ENCODE data around the gene PLAGL1. TPM values are rescaled to one million over a fixed set of nuclear protein-coding genes. Genes with fewer than 3 reads are reported as not detected.

PLAGL1 gene
- total RNA-seq, 1 donor from 2014 or later: 83.1 TPM

GRCh38 chr6:144035416-144035815 is 27.4 kb upstream of the PLAGL1 start:
- no peak for TF ChIP-seq CTCF (IDR thresholded peaks at IDR 0.05)
- Mint-ChIP-seq H3K4me1 (ENCODE audit: low read depth) (peaks cover 6% of the 10 kb centered on the region), H3K36me3 (ENCODE audit: low read depth) (peaks cover 7% of the 10 kb centered on the region), H3K4me3 (ENCODE audit: unreplicated experiment) (no peak overlapping the region), H3K27me3 (ENCODE audit: low read depth) (peaks cover 16% of the 10 kb centered on the region), H3K27ac (ENCODE audit: unreplicated experiment) (no peak overlapping the region), H3K9me3 (ENCODE audit: low read depth) (peaks cover 22% of the 10 kb centered on the region)
- DNase-seq (ENCODE audit: low spot score): no peak

- DNase-seq (ENCODE audit: low spot score): no peak
- Mint-ChIP-seq H3K27me3 (ENCODE audit: low read depth) (peaks cover 23% of the 10 kb centered on the region), H3K9me3 (ENCODE audit: low read depth) (peaks cover 22% of the 10 kb centered on the region), H3K4me3 (ENCODE audit: unreplicated experiment) (no peak overlapping the region), H3K4me1 (ENCODE audit: low read depth) (peaks cover 6% of the 10 kb centered on the region), H3K27ac (ENCODE audit: unreplicated experiment) (no peak overlapping the region), H3K36me3 (ENCODE audit: low read depth) (peaks cover 7% of the 10 kb centered on the region)
- no peak for TF ChIP-seq CTCF (IDR thresholded peaks at IDR 0.05)
These were observed 26.0 kb upstream of the PLAGL1 start for GRCh38 chr6:144033816-144034735.

- Mint-ChIP-seq H3K9me3 (ENCODE audit: low read depth) (peaks cover 22% of the 10 kb centered on the region), H3K27ac (ENCODE audit: unreplicated experiment) (no peak overlapping the region), H3K36me3 (ENCODE audit: low read depth) (peaks cover 7% of the 10 kb centered on the region), H3K4me1 (ENCODE audit: low read depth) (no peaks in the 10 kb centered on the region), H3K4me3 (ENCODE audit: unreplicated experiment) (no peak overlapping the region), H3K27me3 (ENCODE audit: low read depth) (peaks cover 53% of the 10 kb centered on the region)
- DNase-seq (ENCODE audit: low spot score): no peak
- TF ChIP-seq CTCF (IDR thresholded peaks at IDR 0.05): no peak
These were observed 21.4 kb upstream of the PLAGL1 start for GRCh38 chr6:144029452-144029851.

GRCh38 chr6:144027932-144028587 is 20.0 kb upstream of the PLAGL1 start:
- peaks cover 4% of the 10 kb centered on the region for H3K36me3 Mint-ChIP-seq (ENCODE audit: low read depth)
- no peak overlapping the region for H3K27ac Mint-ChIP-seq (ENCODE audit: unreplicated experiment)
- no peak overlapping the region for H3K4me3 Mint-ChIP-seq (ENCODE audit: unreplicated experiment)
- DNase-seq (ENCODE audit: low spot score): no peak
- no peak for TF ChIP-seq CTCF (IDR thresholded peaks at IDR 0.05)
- H3K4me1 Mint-ChIP-seq (ENCODE audit: low read depth): no peaks in the 10 kb centered on the region
- H3K9me3 Mint-ChIP-seq (ENCODE audit: low read depth): peaks cover 14% of the 10 kb centered on the region
- H3K27me3 Mint-ChIP-seq (ENCODE audit: low read depth): peaks cover 54% of the 10 kb centered on the region

- H3K9me3 Mint-ChIP-seq (ENCODE audit: low read depth): no peaks in the 10 kb centered on the region
- H3K4me3 Mint-ChIP-seq (ENCODE audit: unreplicated experiment): no peak overlapping the region
- no peak for TF ChIP-seq CTCF (IDR thresholded peaks at IDR 0.05)
- H3K4me1 Mint-ChIP-seq (ENCODE audit: low read depth): no peaks in the 10 kb centered on the region
- H3K27me3 Mint-ChIP-seq (ENCODE audit: low read depth): peaks cover 41% of the 10 kb centered on the region
- H3K27ac Mint-ChIP-seq (ENCODE audit: unreplicated experiment): no peak overlapping the region
- DNase-seq (ENCODE audit: low spot score): no peak
- no peaks in the 10 kb centered on the region for H3K36me3 Mint-ChIP-seq (ENCODE audit: low read depth)
These were observed 15.2 kb upstream of the PLAGL1 start for GRCh38 chr6:144023216-144023615.
